Mesodermal cell (in vitro differentiated cells): ENCODE measurements around the gene SELP.

Source experiments
- H3K27ac ChIP-seq: 2 replicates; pipeline ENCODE4 v1.7.0; 2013; ENCODE audit warnings: mild to moderate bottlenecking, low read depth, low read length, moderate library complexity; ENCODE audit not compliant: severe bottlenecking
- H3K36me3 ChIP-seq: 2 replicates; pipeline ENCODE4 v1.7.1; 2013; ENCODE audit warnings: mild to moderate bottlenecking, low read length, moderate library complexity; ENCODE audit not compliant: control insufficient read depth, insufficient read depth
- H3K4me1 ChIP-seq: one replicate; pipeline ENCODE4 v1.7.1; 2013; ENCODE audit warnings: mild to moderate bottlenecking, low read length; ENCODE audit not compliant: insufficient read depth, control insufficient read depth, poor library complexity, severe bottlenecking
- H3K4me3 ChIP-seq: 2 replicates; pipeline ENCODE4 v1.7.0; 2013; ENCODE audit warnings: low read length, control low read depth, mild to moderate bottlenecking; ENCODE audit not compliant: insufficient read depth, poor library complexity, severe bottlenecking; ENCODE audit errors: extremely low read depth
- H3K9me3 ChIP-seq: 2 replicates; pipeline ENCODE4 v1.7.1; 2013; ENCODE audit warnings: mild to moderate bottlenecking, low read length, moderate library complexity; ENCODE audit not compliant: control insufficient read depth
- whole genome bisulfite sequencing, 2 experiments: methylation state at CpG; one replicate each; pipeline ENCODE4 v1.1.5; 2013; ENCODE audit warnings: missing lambda C conversion rate in 2 of 2; ENCODE audit not compliant: insufficient coverage in 2 of 2; 5-methylcytosine and 5-hydroxymethylcytosine counted together

SELP gene

GRCh38 chr1:169557131-169557530 is 72.8 kb downstream of the SELP start:
- H3K36me3 ChIP-seq: no peaks in the 10 kb centered on the region
- H3K4me1 ChIP-seq: no peaks in the 10 kb centered on the region
- no peak overlapping the region for H3K4me3 ChIP-seq
- 94% methylated on average over 2 to 3 of the region's 5 CpGs for WGBS, 2 experiments
- no peaks in the 10 kb centered on the region for H3K9me3 ChIP-seq
- H3K27ac ChIP-seq: no peak overlapping the region

- Histone ChIP-seq H3K4me3 (no peak overlapping the region), H3K36me3 (no peaks in the 10 kb centered on the region), H3K27ac (no peak overlapping the region), H3K4me1 (no peaks in the 10 kb centered on the region), H3K9me3 (no peaks in the 10 kb centered on the region)
- 67 to 94% methylated on average over 2 of the region's 4 CpGs for WGBS, 2 experiments
Measured at GRCh38 chr1:169550294-169550693, 79.6 kb downstream of the SELP start.

GRCh38 chr1:169548282-169548681 is 81.6 kb downstream of the SELP start:
- Histone ChIP-seq H3K36me3 (no peaks in the 10 kb centered on the region), H3K27ac (no peak overlapping the region)
- 73% methylated on average over 2 of the region's 2 CpGs; no CpG with 5 or more reads in 1 of the 2 experiments for WGBS, 2 experiments

GRCh38 chr1:169546087-169546995 is 83.6 kb downstream of the SELP start:
- Histone ChIP-seq H3K4me3 (no peak overlapping the region), H3K27ac (no peak overlapping the region), H3K36me3 (no peaks in the 10 kb centered on the region), H3K9me3 (no peaks in the 10 kb centered on the region), H3K4me1 (no peaks in the 10 kb centered on the region)
- 36 to 67% methylated on average over 5 to 9 of the region's 15 CpGs for WGBS, 2 experiments

More at GRCh38 chr1:169548282-169548681, 81.6 kb downstream of the SELP start:
- Histone ChIP-seq H3K4me3 (no peak overlapping the region), H3K4me1 (no peaks in the 10 kb centered on the region), H3K9me3 (no peaks in the 10 kb centered on the region)

- H3K9me3 ChIP-seq: no peaks in the 10 kb centered on the region
- WGBS, 2 experiments: 84% methylated on average over 2 of the region's 2 CpGs; no CpG with 5 or more reads in 1 of the 2 experiments
- H3K4me1 ChIP-seq: no peaks in the 10 kb centered on the region
- no peak overlapping the region for H3K4me3 ChIP-seq
- H3K36me3 ChIP-seq: no peaks in the 10 kb centered on the region
- no peak overlapping the region for H3K27ac ChIP-seq
Measured at GRCh38 chr1:169545472-169545871, 84.5 kb downstream of the SELP start.

- H3K4me3 ChIP-seq: no peak overlapping the region
- WGBS, 2 experiments: 74 to 75% methylated on average over 2 of the region's 3 CpGs
- H3K9me3 ChIP-seq: no peaks in the 10 kb centered on the region
- H3K4me1 ChIP-seq: no peaks in the 10 kb centered on the region
- no peaks in the 10 kb centered on the region for H3K36me3 ChIP-seq
- no peak overlapping the region for H3K27ac ChIP-seq
Measured at GRCh38 chr1:169538998-169539871, 90.7 kb downstream of the SELP start.
